SU-DHL-6 (cell line): Measurements from ENCODE around the gene SLC38A9.

Source experiments
- CTCF ChIP-seq: fragments of 200-600 bp; sonication (generic); IDR thresholded peaks from one replicate; pipeline ENCODE4 v1.5.1; 2017; ENCODE audit warnings: antibody characterized with exemption, mild to moderate bottlenecking, low read length, moderate library complexity; ENCODE audit not compliant: insufficient read depth, poor library complexity, severe bottlenecking
- EZH2phosphoT487 ChIP-seq: fragments of 200-600 bp; sonication (generic), shearing (Covaris generic); conservative IDR thresholded peaks from 2 replicates; pipeline ENCODE4 v1.6.1; 2018; ENCODE audit warnings: mild to moderate bottlenecking, antibody characterized with exemption, low read length, moderate library complexity, mixed read lengths

DNA sequence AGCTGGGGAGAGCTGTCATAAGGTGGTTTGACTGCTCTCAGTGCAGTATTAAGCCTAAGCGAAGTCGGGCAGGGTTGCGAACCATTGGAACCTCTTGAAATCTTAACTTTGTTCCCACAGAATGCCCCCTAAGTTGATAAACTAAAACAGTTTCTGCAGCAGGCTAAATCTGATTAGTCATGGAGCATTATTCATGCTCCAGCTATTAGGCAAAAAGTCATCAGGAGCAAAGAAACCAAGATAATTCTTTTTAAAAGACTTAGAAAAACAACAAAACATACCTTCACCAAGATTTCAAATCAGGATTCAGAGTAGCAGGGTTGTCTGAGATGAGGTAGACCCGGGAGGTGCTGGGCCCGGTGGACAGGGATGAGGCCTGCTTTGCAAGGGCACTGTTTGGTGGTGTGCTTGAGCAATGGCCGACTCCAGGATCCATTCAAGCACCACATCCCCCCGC is 107.5 kb downstream of the SLC38A9 start:
- no peak for TF ChIP-seq CTCF
- TF ChIP-seq EZH2phosphoT487 = no peak
